Measurements from ENCODE around the gene CDSN.
A peak's percentile ranks its signal among the peaks of the same experiment; 100 is the strongest.

DNA sequence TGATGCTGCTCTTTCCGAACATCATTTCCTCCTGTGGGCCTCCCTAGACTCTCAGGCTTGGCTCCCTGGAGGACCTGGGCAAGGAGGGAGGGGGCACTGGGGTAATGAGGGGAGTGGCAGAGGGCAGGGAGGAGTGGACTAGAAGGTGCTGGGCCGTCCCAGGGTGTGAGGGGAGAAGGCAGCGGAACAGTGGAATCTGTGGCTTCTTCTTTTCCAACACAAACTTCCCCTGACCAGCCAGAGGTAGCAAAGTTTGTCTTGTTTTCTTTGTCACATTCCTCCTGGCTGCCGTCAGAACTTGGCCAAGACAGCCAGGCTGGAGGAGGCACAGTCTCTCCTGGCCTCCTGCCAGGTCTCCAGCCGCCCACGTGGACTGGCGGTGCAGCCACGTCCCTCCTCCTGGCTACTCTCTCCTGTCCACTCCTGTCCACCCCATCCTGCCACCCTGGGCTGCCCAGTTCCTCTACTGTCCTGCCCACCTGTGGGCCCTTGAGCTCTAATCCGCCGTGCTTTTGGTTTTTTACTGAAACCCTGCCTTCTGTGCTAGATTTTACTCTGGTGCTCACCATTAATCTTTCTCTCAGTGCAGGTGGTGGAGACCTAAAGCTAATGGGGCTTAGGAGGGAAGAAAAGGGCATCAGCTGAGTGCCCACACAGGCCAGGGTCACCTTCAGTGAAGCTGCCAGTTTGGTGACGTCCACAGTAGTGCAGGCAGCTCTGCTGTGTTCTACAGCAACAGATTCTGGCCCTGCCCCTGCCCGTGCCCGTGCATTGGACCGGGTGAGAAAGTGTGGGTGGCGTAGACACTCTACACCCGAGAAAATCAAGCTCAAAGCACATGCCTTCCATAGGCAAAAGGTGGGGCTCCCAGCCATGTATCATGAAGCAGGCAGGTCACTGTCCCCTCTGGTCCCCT is 2.8 kb upstream of the CDSN start:
- TF ChIP-seq POLR2A (IDR thresholded peaks at IDR 0.05; ENCODE audit: borderline replicate concordance, extremely low read depth, insufficient read depth, insufficient read length) (no peak), EGR1 (IDR thresholded peaks at IDR 0.05; ENCODE audit: low read depth) (peak; percentile 85), TCF7L2 (IDR thresholded peaks at IDR 0.05; ENCODE audit: borderline replicate concordance, extremely low read depth, insufficient read depth, insufficient read length) (no peak)
- TF ChIP-seq, protein P1, sequence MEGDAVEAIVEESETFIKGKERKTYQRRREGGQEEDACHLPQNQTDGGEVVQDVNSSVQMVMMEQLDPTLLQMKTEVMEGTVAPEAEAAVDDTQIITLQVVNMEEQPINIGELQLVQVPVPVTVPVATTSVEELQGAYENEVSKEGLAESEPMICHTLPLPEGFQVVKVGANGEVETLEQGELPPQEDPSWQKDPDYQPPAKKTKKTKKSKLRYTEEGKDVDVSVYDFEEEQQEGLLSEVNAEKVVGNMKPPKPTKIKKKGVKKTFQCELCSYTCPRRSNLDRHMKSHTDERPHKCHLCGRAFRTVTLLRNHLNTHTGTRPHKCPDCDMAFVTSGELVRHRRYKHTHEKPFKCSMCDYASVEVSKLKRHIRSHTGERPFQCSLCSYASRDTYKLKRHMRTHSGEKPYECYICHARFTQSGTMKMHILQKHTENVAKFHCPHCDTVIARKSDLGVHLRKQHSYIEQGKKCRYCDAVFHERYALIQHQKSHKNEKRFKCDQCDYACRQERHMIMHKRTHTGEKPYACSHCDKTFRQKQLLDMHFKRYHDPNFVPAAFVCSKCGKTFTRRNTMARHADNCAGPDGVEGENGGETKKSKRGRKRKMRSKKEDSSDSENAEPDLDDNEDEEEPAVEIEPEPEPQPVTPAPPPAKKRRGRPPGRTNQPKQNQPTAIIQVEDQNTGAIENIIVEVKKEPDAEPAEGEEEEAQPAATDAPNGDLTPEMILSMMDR (IDR thresholded peaks at IDR 0.05 in 2 of 3, conservative IDR thresholded peaks at IDR 0.05 in 1 of 3; ENCODE audit: borderline replicate concordance in 1 of 3, insufficient read depth in 1 of 3, low read depth in 2 of 3, low read length in 2 of 3) = no peak
